CD4-positive, alpha-beta T cell treated with Interleukin-15 for 4 hours (primary cell): Measurements from ENCODE around the gene EFNB1.

Source experiments
- DNase-seq: peaks from one replicate; pipeline ENCODE4 v3.0.0-alpha.2; 2020; ENCODE audit warnings: low spot score

The EFNB1 gene

GRCh38 chrX:68889249-68889648 lies 60.4 kb downstream of the EFNB1 start:
- no peak for DNase-seq
